DOHH2 (cell line): Measurements from ENCODE around the gene SCRN1.

Experiments
- H3F3A ChIP-seq: fragments of 200-600 bp; sonication (generic), shearing (Covaris generic); 2 replicates; pipeline ENCODE4 v1.6.0; 2016; ENCODE audit warnings: antibody characterized with exemption, mild to moderate bottlenecking; ENCODE audit not compliant: control insufficient read depth, insufficient read depth
- H3K27ac ChIP-seq: fragments of 200-600 bp; sonication (generic); 2 replicates; pipeline ENCODE4 v1.5.1; 2014; ENCODE audit warnings: low read depth, mild to moderate bottlenecking, low read length, moderate library complexity
- H3K27me3 ChIP-seq: fragments of 200-600 bp; sonication (generic); 2 replicates; pipeline ENCODE4 v1.6.1; 2014; ENCODE audit warnings: mild to moderate bottlenecking, low read length, mixed read lengths; ENCODE audit not compliant: control insufficient read depth
- H3K36me3 ChIP-seq: fragments of 200-600 bp; sonication (generic); 2 replicates; pipeline ENCODE4 v1.6.1; 2014; ENCODE audit warnings: mild to moderate bottlenecking, low read length, moderate library complexity, mixed read lengths; ENCODE audit not compliant: control insufficient read depth
- H3K4me1 ChIP-seq: fragments of 200-600 bp; sonication (generic); 2 replicates; pipeline ENCODE4 v1.6.1; 2014; ENCODE audit warnings: mild to moderate bottlenecking, low read length, mixed read lengths; ENCODE audit not compliant: control insufficient read depth
- H3K4me2 ChIP-seq: fragments of 200-600 bp; sonication (generic); 2 replicates; pipeline ENCODE4 v1.6.0; 2014; ENCODE audit warnings: mild to moderate bottlenecking, low read length, moderate library complexity
- H3K4me3 ChIP-seq: fragments of 200-600 bp; sonication (generic); 2 replicates; pipeline ENCODE4 v1.5.1; 2014; ENCODE audit warnings: mild to moderate bottlenecking, low read length, mixed read lengths
- H3K79me2 ChIP-seq: fragments of 200-600 bp; sonication (generic); 2 replicates; pipeline ENCODE4 v1.6.1; 2014; ENCODE audit warnings: mild to moderate bottlenecking, low read length, mixed read lengths; ENCODE audit not compliant: control insufficient read depth
- H3K9me2 ChIP-seq: fragments of 200-600 bp; sonication (generic); replicated peaks from 2 replicates; pipeline ENCODE4 v1.6.1; 2014; ENCODE audit warnings: mild to moderate bottlenecking, low read length, mixed read lengths; ENCODE audit not compliant: control insufficient read depth
- H3K9me3 ChIP-seq: fragments of 200-600 bp; sonication (generic); 2 replicates; pipeline ENCODE4 v1.6.1; 2014; ENCODE audit warnings: antibody characterized with exemption, low read length, mixed read lengths; ENCODE audit not compliant: control insufficient read depth, insufficient read depth
- H4K20me1 ChIP-seq: fragments of 200-600 bp; sonication (generic); 2 replicates; pipeline ENCODE4 v1.6.0; 2014; ENCODE audit warnings: low read depth, mild to moderate bottlenecking, antibody characterized with exemption, low read length, moderate library complexity; ENCODE audit not compliant: control insufficient read depth, insufficient read depth
- EZH2phosphoT487 ChIP-seq: fragments of 200-600 bp; sonication (generic); IDR thresholded peaks from 2 replicates; pipeline ENCODE4 v1.6.1; 2017; ENCODE audit warnings: borderline replicate concordance, mild to moderate bottlenecking, antibody characterized with exemption, low read length, moderate library complexity, mixed read lengths
- TF ChIP-seq, protein P1 (sequence below): fragments of 200-600 bp; sonication (generic); IDR thresholded peaks from one replicate; pipeline ENCODE4 v1.5.1; 2014; ENCODE audit warnings: antibody characterized with exemption, mild to moderate bottlenecking, low read depth, low read length; ENCODE audit not compliant: poor library complexity, severe bottlenecking

SCRN1 gene

GRCh38 chr7:30027065-30027456 lies 37.5 kb upstream of the SCRN1 start:
- Histone ChIP-seq H3K79me2 (peaks cover 80% of the 10 kb centered on the region), H3K27me3 (no peaks in the 10 kb centered on the region), H3K9me3 (no peaks in the 10 kb centered on the region), H3K4me2 (peak overlapping the region; percentile 83), H3F3A (peaks cover 12% of the 10 kb centered on the region), H3K36me3 (peaks cover 19% of the 10 kb centered on the region), H3K4me3 (peak overlapping the region; percentile 89), H3K27ac (peak overlapping the region; percentile 73), H4K20me1 (0 out of 2 replicates have a peak, but pooled peaks cover 4% of the 10 kb centered on the region), H3K4me1 (peaks cover 58% of the 10 kb centered on the region), H3K9me2 (no peaks in the 10 kb centered on the region)
- TF ChIP-seq EZH2phosphoT487, result no peak

DNA sequence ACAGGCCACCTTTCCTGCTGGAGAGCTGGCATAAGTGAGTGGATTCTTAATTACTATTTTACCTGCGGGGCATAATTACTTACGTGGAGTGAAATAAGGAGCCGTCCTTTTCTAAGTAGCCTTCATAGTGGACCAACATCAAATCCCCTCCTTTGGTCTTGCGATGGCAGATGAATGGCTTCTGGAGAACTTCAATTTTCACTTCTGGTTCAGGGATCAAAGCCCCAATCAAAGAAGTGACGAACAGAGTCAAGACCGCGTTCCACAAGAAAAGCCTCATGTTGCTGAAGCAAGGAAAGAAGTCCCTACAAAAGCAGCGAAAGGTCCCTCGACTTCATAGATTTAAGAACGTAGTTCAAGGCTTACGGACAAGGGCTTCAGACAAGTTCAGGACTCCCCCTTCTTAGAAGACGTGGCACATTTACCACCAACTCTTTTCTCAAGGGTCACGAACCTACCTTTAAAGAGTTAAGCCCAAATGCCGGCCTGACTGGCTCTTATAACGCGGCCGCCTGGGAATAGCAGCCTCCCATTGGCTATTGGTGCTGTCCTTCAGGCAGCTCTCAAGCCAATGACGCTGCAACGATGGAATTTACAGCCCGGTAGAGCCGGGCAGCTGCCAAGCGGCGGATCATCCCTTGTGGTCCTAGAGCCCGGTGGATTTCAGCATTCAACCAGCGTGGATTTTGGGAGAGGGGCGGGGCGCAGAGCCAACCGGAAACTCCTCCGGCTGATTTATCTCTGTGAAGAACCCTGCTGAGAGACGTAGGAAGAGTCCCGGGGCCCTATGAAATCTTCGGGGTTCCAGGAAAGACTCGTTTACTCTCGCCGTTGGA lies 36.8 kb upstream of the SCRN1 start, which contains the start of gene FKBP14:
Gene FKBP14, minus strand, starts transcription at position 474 of the 836 bp plus-strand sequence. Its CDS starts 194 bp downstream, at position 280.
- Histone ChIP-seq H3K27me3 (no peaks in the 10 kb centered on the region), H3K4me2 (peak within 1 kb of the TSS; percentile 83), H3K9me2 (no peaks in the 10 kb centered on the region), H4K20me1 (0 out of 2 replicates have a peak, but pooled peaks cover 4% of the 10 kb centered on the region), H3K36me3 (peaks cover 25% of the 10 kb centered on the region), H3F3A (peaks cover 12% of the 10 kb centered on the region), H3K27ac (peak within 1 kb of the TSS; percentile 73), H3K9me3 (no peaks in the 10 kb centered on the region), H3K4me3 (peak within 1 kb of the TSS; percentile 89), H3K4me1 (peaks cover 62% of the 10 kb centered on the region), H3K79me2 (peaks cover 78% of the 10 kb centered on the region)
- TF ChIP-seq EZH2phosphoT487, result no peak
- TF ChIP-seq, protein P1, sequence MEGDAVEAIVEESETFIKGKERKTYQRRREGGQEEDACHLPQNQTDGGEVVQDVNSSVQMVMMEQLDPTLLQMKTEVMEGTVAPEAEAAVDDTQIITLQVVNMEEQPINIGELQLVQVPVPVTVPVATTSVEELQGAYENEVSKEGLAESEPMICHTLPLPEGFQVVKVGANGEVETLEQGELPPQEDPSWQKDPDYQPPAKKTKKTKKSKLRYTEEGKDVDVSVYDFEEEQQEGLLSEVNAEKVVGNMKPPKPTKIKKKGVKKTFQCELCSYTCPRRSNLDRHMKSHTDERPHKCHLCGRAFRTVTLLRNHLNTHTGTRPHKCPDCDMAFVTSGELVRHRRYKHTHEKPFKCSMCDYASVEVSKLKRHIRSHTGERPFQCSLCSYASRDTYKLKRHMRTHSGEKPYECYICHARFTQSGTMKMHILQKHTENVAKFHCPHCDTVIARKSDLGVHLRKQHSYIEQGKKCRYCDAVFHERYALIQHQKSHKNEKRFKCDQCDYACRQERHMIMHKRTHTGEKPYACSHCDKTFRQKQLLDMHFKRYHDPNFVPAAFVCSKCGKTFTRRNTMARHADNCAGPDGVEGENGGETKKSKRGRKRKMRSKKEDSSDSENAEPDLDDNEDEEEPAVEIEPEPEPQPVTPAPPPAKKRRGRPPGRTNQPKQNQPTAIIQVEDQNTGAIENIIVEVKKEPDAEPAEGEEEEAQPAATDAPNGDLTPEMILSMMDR, result no peak

DNA sequence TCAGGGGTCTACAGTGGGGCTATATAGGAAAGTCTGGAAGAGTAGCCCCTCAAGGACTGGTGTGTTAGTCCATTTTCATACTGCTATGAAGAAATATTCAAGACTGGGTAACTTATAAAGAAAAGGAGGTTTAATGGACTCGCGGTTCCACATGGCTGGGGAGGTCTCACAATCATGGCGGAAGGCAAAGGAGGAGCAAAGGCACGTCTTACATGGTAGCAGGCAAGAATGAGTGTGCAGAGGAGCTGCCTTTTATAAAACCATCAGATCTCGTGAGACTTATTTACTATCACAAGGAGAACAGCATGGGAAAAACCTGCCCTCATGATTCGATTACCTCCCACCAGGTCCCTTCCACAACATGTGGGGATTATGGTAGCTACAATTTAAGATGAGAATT lies 33.9 kb upstream of the SCRN1 start:
- H3K36me3 ChIP-seq, result peaks cover 42% of the 10 kb centered on the region
- H3K4me2 ChIP-seq, result peak overlapping the region; percentile 83
- no peaks in the 10 kb centered on the region for H3K9me2 ChIP-seq
- H3K27ac ChIP-seq, result no peak overlapping the region
- H3F3A ChIP-seq, result peaks cover 21% of the 10 kb centered on the region
- H3K9me3 ChIP-seq, result no peaks in the 10 kb centered on the region
- peak overlapping the region; percentile 89 for H3K4me3 ChIP-seq
- TF ChIP-seq, protein P1, result no peak
- no peak for TF ChIP-seq EZH2phosphoT487
- H4K20me1 ChIP-seq, result no peaks in the 10 kb centered on the region
- no peaks in the 10 kb centered on the region for H3K27me3 ChIP-seq
- H3K4me1 ChIP-seq, result peaks cover 59% of the 10 kb centered on the region
- H3K79me2 ChIP-seq, result peaks cover 53% of the 10 kb centered on the region

GRCh38 chr7:30022991-30023390 lies 33.4 kb upstream of the SCRN1 start:
- no peaks in the 10 kb centered on the region for H3K9me2 ChIP-seq
- peaks cover 59% of the 10 kb centered on the region for H3K4me1 ChIP-seq
- H3K9me3 ChIP-seq, result no peaks in the 10 kb centered on the region
- H3K36me3 ChIP-seq, result peaks cover 47% of the 10 kb centered on the region
- H3K27me3 ChIP-seq, result no peaks in the 10 kb centered on the region
- H3K79me2 ChIP-seq, result peaks cover 52% of the 10 kb centered on the region
- no peak overlapping the region for H3K27ac ChIP-seq
- H3F3A ChIP-seq, result peaks cover 21% of the 10 kb centered on the region
- H3K4me3 ChIP-seq, result peak overlapping the region; percentile 89
- peak overlapping the region; percentile 83 for H3K4me2 ChIP-seq
- no peak for TF ChIP-seq EZH2phosphoT487
- TF ChIP-seq, protein P1, result no peak
- H4K20me1 ChIP-seq, result no peaks in the 10 kb centered on the region
